ENCODE results near the gene IQSEC1.

Gene IQSEC1

GRCh38 chr3:13018561-13019242 lies 54.5 kb downstream of the IQSEC1 start:
- no peak for TF ChIP-seq CTCF (IDR thresholded peaks at IDR 0.05; ENCODE audit: extremely low read depth, insufficient read depth, missing control alignments)
- in situ Hi-C loops (cut with MboI; ENCODE audit: low pct_unique_long_range_greater_than_20kb, low sequenced_read_pairs, unreplicated experiment), result no loop called here
- no peak for DNase-seq (ENCODE audit: low spot score)

- in situ Hi-C loops (cut with MboI; ENCODE audit: low pct_unique_long_range_greater_than_20kb, low sequenced_read_pairs, unreplicated experiment), result no loop called here
- no peak for DNase-seq (ENCODE audit: low spot score)
- TF ChIP-seq CTCF (IDR thresholded peaks at IDR 0.05; ENCODE audit: extremely low read depth, insufficient read depth, missing control alignments), result no peak
These were observed 55.2 kb downstream of the IQSEC1 start for GRCh38 chr3:13018043-13018451.

GRCh38 chr3:13017361-13018042 lies 55.7 kb downstream of the IQSEC1 start:
- no peak for TF ChIP-seq CTCF (IDR thresholded peaks at IDR 0.05; ENCODE audit: extremely low read depth, insufficient read depth, missing control alignments)
- no peak for DNase-seq (ENCODE audit: low spot score)
- in situ Hi-C loops (cut with MboI; ENCODE audit: low pct_unique_long_range_greater_than_20kb, low sequenced_read_pairs, unreplicated experiment), result no loop called here

GRCh38 chr3:13016721-13017255 lies 56.4 kb downstream of the IQSEC1 start:
- in situ Hi-C loops (cut with MboI; ENCODE audit: low pct_unique_long_range_greater_than_20kb, low sequenced_read_pairs, unreplicated experiment), result no loop called here
- TF ChIP-seq CTCF (IDR thresholded peaks at IDR 0.05; ENCODE audit: extremely low read depth, insufficient read depth, missing control alignments), result no peak
- DNase-seq (ENCODE audit: low spot score), result no peak

- in situ Hi-C loops (cut with MboI; ENCODE audit: low pct_unique_long_range_greater_than_20kb, low sequenced_read_pairs, unreplicated experiment), result no loop called here
- peak; percentile 71 for DNase-seq (ENCODE audit: low spot score)
- no peak for TF ChIP-seq CTCF (IDR thresholded peaks at IDR 0.05; ENCODE audit: extremely low read depth, insufficient read depth, missing control alignments)
These were observed 57.0 kb downstream of the IQSEC1 start for GRCh38 chr3:13016083-13016720.

- no peak for TF ChIP-seq CTCF (IDR thresholded peaks at IDR 0.05; ENCODE audit: extremely low read depth, insufficient read depth, missing control alignments)
- in situ Hi-C loops (cut with MboI; ENCODE audit: low pct_unique_long_range_greater_than_20kb, low sequenced_read_pairs, unreplicated experiment), result no loop called here
- no peak for DNase-seq (ENCODE audit: low spot score)
These were observed 57.7 kb downstream of the IQSEC1 start for GRCh38 chr3:13015286-13016082.
